Neuron (in vitro differentiated cells): Measurements from ENCODE around the gene HOXB4.
A peak's percentile ranks its signal among the peaks of the same experiment; 100 is the strongest.
"Not testable (repeated sequence)": the region's sequence is repeated elsewhere in the genome, so short reads cannot be mapped to it uniquely, and the experiment has no call there.

Experiments
- H2AFZ ChIP-seq: one replicate; pipeline ENCODE4 v1.6.1; 2013; ENCODE audit warnings: low read depth, mild to moderate bottlenecking, inconsistent platforms, low read length, moderate library complexity
- H3K27me3 ChIP-seq: one replicate; pipeline ENCODE4 v1.6.1; 2013; ENCODE audit warnings: low read length; ENCODE audit not compliant: insufficient read depth
- H3K36me3 ChIP-seq: one replicate; pipeline ENCODE4 v1.6.1; 2013; ENCODE audit warnings: low read length; ENCODE audit not compliant: insufficient read depth
- H3K4me1 ChIP-seq: one replicate; pipeline ENCODE4 v1.6.1; 2013; ENCODE audit warnings: low read length; ENCODE audit not compliant: insufficient read depth
- H3K4me3 ChIP-seq: 2 replicates; pipeline ENCODE4 v1.5.1; 2013; ENCODE audit warnings: mild to moderate bottlenecking, low read length, moderate library complexity
- H3K9me3 ChIP-seq: one replicate; pipeline ENCODE4 v1.6.1; 2013; ENCODE audit warnings: low read length

The HOXB4 gene

GRCh38 chr17:48541036-48541576 lies 37.0 kb downstream of the HOXB4 start:
- peak overlapping the region; percentile 28 for H3K4me3 ChIP-seq
- H3K27me3 ChIP-seq, result peaks cover 62% of the 10 kb centered on the region
- peak overlapping the region; percentile 58 for H2AFZ ChIP-seq
- H3K36me3 ChIP-seq, result no peaks in the 10 kb centered on the region
- H3K9me3 ChIP-seq, result no peaks in the 10 kb centered on the region
- no peaks in the 10 kb centered on the region for H3K4me1 ChIP-seq

- H3K4me3 ChIP-seq, result no peak overlapping the region
- no peaks in the 10 kb centered on the region for H3K4me1 ChIP-seq
- H3K27me3 ChIP-seq, result peaks cover 56% of the 10 kb centered on the region
- H2AFZ ChIP-seq, result no peak overlapping the region
- no peaks in the 10 kb centered on the region for H3K9me3 ChIP-seq
- no peaks in the 10 kb centered on the region for H3K36me3 ChIP-seq
Measured at GRCh38 chr17:48540213-48540612, 37.9 kb downstream of the HOXB4 start.

- no peak overlapping the region for H3K4me3 ChIP-seq
- H3K9me3 ChIP-seq, result no peaks in the 10 kb centered on the region
- no peak overlapping the region for H2AFZ ChIP-seq
- no peaks in the 10 kb centered on the region for H3K4me1 ChIP-seq
- no peaks in the 10 kb centered on the region for H3K36me3 ChIP-seq
- H3K27me3 ChIP-seq, result peaks cover 54% of the 10 kb centered on the region
Measured at GRCh38 chr17:48539177-48539576, 39.0 kb downstream of the HOXB4 start.

GRCh38 chr17:48537316-48537715 lies 40.8 kb downstream of the HOXB4 start:
- Histone ChIP-seq H3K4me3 (no peak overlapping the region), H3K4me1 (no peaks in the 10 kb centered on the region), H3K36me3 (no peaks in the 10 kb centered on the region), H3K9me3 (no peaks in the 10 kb centered on the region), H3K27me3 (peaks cover 46% of the 10 kb centered on the region), H2AFZ (no peak overlapping the region)

GRCh38 chr17:48535793-48536559 lies 42.2 kb downstream of the HOXB4 start:
- not testable (repeated sequence) for H3K4me1 ChIP-seq, H2AFZ ChIP-seq, H3K4me3 ChIP-seq, H3K36me3 ChIP-seq, H3K9me3 ChIP-seq
- peaks cover 46% of the 10 kb centered on the region for H3K27me3 ChIP-seq

- Histone ChIP-seq H3K4me3 (no peak overlapping the region), H3K27me3 (peaks cover 60% of the 10 kb centered on the region), H2AFZ (no peak overlapping the region), H3K9me3 (no peaks in the 10 kb centered on the region), H3K4me1 (no peaks in the 10 kb centered on the region), H3K36me3 (no peaks in the 10 kb centered on the region)
Measured at GRCh38 chr17:48532261-48532660, 45.9 kb downstream of the HOXB4 start.

GRCh38 chr17:48530887-48531272 lies 47.3 kb downstream of the HOXB4 start, which contains the start of gene HOXB1:
Gene HOXB1, minus strand, starts transcription at chr17:48531011. Its CDS starts 107 bp downstream, at chr17:48530904.
- no peaks in the 10 kb centered on the region for H3K4me1 ChIP-seq
- peaks cover 74% of the 10 kb centered on the region for H3K27me3 ChIP-seq
- no peak within 1 kb of the TSS for H2AFZ ChIP-seq
- no peaks in the 10 kb centered on the region for H3K36me3 ChIP-seq
- no peak within 1 kb of the TSS for H3K4me3 ChIP-seq
- no peaks in the 10 kb centered on the region for H3K9me3 ChIP-seq

GRCh38 chr17:48530208-48530886 lies 47.8 kb downstream of the HOXB4 start:
- H3K9me3 ChIP-seq, result no peaks in the 10 kb centered on the region
- peaks cover 77% of the 10 kb centered on the region for H3K27me3 ChIP-seq
- no peak overlapping the region for H2AFZ ChIP-seq
- no peak overlapping the region for H3K4me3 ChIP-seq
- H3K36me3 ChIP-seq, result no peaks in the 10 kb centered on the region
- H3K4me1 ChIP-seq, result no peaks in the 10 kb centered on the region

GRCh38 chr17:48529683-48530009 lies 48.5 kb downstream of the HOXB4 start:
- no peaks in the 10 kb centered on the region for H3K36me3 ChIP-seq
- peaks cover 81% of the 10 kb centered on the region for H3K27me3 ChIP-seq
- no peaks in the 10 kb centered on the region for H3K4me1 ChIP-seq
- no peak overlapping the region for H3K4me3 ChIP-seq
- H3K9me3 ChIP-seq, result no peaks in the 10 kb centered on the region
- H2AFZ ChIP-seq, result no peak overlapping the region

- H3K9me3 ChIP-seq, result no peaks in the 10 kb centered on the region
- no peak overlapping the region for H3K4me3 ChIP-seq
- no peaks in the 10 kb centered on the region for H3K4me1 ChIP-seq
- no peaks in the 10 kb centered on the region for H3K36me3 ChIP-seq
- H2AFZ ChIP-seq, result no peak overlapping the region
- peaks cover 80% of the 10 kb centered on the region for H3K27me3 ChIP-seq
Measured at GRCh38 chr17:48528936-48529682, 49.0 kb downstream of the HOXB4 start.

GRCh38 chr17:48528153-48528935 lies 49.8 kb downstream of the HOXB4 start:
- Histone ChIP-seq H2AFZ (no peak overlapping the region), H3K4me1 (no peaks in the 10 kb centered on the region), H3K9me3 (no peaks in the 10 kb centered on the region), H3K36me3 (no peaks in the 10 kb centered on the region), H3K27me3 (peaks cover 85% of the 10 kb centered on the region), H3K4me3 (no peak overlapping the region)

GRCh38 chr17:48527547-48527932 lies 50.6 kb downstream of the HOXB4 start:
- no peak overlapping the region for H3K4me3 ChIP-seq
- H3K9me3 ChIP-seq, result no peaks in the 10 kb centered on the region
- H3K4me1 ChIP-seq, result no peaks in the 10 kb centered on the region
- no peaks in the 10 kb centered on the region for H3K36me3 ChIP-seq
- peaks cover 84% of the 10 kb centered on the region for H3K27me3 ChIP-seq
- no peak overlapping the region for H2AFZ ChIP-seq
